HG03039 (cell line): ENCODE results near the gene TNFRSF1A.
"Not testable (repeated sequence)": the region's sequence is repeated elsewhere in the genome, so short reads cannot be mapped to it uniquely, and the experiment has no call there.

ENCODE experiments used
- ATAC-seq: cut with Tn5 transposase; IDR thresholded peaks from one replicate; pipeline ENCODE4 v1.9.1; 2021; ENCODE audit warnings: mild to moderate bottlenecking, moderate library complexity; ENCODE audit not compliant: unreplicated experiment

Gene TNFRSF1A

DNA sequence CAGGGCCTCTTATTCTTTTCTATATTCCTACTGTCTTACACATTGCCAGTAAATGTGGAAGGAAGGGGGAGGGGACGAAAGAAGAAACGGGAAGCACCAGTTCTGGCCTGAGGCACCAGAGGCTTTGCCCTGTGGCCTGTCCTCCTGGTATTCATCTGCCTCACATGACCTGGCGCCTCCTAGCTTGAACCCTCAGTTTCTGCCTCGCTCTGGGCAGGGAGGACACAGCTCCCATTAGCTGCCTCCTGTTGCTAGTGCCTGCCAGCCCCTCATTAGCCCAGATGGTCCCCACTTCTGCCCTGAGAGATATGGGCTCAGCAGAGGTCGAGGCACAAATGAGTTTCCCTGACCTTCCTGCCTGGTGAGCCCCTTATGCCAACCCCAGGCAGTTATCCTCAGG lies 34.3 kb downstream of the TNFRSF1A start:
- no peak for ATAC-seq

DNA sequence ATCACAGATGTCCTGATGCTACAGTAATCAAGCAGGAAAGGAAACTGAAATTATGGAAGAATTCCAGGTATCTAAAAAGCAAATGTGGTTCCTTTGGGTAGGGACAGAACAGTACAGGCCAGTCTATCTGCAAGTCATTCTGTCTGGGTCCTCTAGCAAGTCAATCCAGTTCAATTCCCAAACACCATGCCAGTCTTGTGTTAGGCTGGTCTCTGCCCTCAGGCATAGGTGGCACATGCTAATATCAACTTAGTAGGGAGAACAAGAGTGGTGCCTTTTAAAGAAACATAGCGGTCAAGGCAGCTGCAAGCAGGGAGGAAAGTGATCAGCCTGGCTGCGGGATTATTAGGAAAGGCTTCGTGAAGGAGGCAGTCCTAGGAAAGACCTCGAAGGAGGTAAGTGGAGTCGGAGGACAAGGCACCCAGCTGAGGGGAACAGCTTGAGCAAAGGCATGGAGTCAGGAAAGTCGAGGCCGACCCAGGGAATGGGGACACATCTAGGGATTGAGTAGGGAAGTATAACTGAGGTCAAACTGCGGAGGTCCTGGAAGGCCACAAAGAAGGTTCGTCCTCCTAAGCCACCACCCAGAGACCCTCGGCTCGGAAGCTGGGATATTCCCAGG lies 35.2 kb downstream of the TNFRSF1A start:
- ATAC-seq = no peak

DNA sequence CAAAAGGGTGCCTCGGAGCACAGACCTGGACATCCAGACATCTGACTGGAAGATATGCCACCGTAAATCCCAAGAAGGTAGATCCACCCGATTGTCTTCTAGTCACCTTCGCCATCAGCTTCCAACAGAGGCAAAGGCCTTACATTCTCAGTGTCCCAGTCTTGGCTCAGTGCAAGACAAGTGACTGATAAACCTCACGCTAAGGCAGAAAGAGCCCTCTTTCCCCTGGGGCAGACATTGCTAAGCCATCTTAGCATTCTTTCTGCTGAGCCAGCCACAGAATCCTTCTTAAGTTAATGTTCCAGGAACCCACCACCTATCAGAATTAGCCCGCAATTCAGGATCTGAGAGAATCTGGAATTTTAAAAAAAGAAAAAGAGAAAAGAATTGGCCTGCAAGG lies 35.7 kb downstream of the TNFRSF1A start:
- ATAC-seq = no peak

- ATAC-seq = no peak
Measured at GRCh38 chr12:6303071-6303470, 38.8 kb downstream of the TNFRSF1A start.

DNA sequence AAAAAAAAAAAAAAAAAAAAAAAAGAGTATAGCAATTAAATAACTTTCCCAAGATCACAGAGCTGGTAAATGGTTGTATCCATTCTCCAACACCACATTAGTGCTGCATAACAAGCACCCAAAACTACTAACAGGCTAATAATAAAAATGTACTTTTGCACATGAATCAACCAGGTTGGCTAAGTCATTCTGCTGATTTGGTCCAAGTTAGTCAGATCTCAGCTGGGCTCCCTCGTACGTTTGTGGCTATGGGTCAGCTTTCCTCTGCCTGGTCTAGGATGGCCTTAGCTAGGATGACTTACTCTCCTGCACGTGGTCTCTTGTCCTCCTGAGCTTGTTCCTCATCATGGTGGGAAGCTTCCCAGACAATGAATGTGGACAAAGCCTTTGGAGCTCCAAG lies 39.3 kb downstream of the TNFRSF1A start:
- ATAC-seq = no peak

DNA sequence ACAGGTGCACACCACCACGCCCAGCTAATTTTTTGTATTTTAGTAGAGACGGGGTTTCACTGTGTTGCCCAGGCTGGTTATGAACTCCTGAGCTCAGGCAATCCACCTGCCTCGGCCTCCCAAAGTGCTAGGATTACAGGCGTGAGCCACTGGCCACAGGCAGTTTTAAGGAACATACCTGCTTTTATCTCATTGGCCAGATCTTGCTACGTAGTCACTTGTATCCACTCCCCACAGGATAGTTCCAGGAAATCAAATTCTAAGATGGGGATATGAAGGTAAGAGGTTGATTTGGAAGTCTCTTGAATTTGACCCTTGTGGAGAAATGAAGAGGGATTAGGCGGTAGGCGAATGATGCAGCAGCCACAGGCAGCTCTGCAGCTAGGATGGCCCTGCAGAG lies 40.2 kb downstream of the TNFRSF1A start:
- ATAC-seq = no peak

DNA sequence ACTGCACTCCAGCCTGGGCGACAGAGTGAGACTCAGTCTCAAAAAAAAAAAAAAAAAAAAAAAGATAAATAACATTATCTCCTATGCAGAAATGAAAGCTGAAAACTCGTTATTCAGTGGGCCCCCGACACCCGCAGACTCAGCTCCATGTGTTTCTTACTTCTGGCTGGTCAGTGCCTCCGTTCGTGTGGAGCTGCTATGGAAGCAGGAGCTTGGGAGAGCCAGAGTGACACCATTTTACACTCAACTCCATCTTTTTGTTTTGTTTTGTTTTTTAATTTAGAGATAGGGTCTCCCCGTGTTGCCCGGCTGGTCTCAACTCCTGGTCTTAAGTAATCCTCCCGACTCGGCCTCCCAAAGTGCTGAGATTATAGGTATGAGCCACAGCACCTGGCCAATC lies 44.7 kb downstream of the TNFRSF1A start:
- no peak for ATAC-seq

DNA sequence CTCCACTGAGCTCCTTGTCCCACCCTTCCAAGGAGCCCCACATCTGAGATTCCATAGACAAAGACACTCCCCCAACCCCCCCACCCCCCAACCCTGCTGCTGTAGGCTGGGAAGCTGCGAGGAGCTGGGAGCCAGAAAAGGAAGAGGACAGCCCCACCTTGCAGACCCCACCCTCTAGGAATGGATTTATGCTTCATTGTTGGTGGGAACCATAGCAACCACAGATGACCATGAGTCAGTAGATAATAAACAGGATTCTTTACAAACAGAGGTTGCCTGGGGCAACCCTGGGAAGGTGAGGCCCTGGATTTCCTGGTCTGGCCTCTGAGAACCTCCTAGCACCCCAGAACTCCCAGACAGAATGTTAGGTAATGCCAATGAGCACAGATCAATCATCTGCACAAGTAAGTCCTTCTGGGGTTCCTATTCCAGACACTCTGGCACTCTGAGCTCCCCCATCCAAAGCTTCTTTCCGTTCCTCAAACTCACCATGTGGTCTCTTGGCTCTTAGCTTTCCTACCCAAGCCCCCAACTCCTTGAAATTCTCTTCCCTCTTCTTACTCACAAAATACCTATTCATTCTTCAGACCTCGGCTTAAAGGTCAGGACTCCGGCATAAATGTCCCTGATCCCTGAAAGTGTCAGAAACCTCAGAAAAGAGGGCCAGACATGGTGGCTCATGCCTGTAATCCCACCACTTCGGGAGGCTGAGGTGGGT lies 46.6 kb downstream of the TNFRSF1A start:
- ATAC-seq = no peak

DNA sequence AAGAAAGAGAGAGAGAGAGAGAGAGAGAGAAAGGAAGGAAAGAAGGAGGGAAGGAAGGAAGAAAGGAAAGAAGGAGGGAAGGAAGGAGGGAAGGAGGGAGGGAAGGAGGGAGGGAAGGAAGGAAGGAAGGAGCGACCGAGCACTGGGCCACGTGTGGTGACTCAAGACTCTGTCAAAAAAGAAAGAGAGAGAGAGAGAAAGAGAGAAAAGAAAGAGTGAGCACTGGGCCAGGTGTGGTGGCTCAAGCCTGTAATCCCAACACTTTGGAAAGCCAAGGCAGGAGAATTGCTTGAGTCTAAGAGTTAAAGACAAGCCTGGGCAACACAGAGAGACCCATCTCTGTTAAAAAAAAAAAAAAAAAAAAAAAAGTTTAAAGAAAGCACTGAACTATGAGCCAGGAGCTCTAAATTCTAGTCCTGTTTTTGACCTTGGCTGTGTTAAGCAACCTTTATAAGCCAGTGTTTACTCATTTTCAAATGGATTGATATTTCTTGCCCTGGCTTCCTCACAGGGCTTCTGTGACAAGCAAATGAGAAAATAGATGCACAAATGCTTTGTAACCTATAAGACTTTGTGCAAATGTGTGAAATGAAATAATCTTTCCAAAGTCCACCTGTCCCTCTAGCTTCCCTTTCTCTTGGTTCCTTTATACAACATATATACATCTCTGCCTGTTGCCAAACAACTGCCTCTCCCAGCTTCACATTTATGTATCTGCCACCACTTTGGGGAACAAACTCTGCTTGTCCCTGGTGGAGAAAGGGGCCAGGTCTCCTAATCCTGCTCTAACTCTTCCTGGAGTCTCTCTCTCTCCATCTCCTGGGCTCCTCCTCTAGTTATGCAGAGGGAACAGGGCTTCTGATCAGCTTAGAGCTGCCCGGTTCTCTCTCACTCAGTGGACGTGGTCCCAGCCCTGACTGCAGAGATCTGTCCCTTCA lies 47.5 kb downstream of the TNFRSF1A start:
- ATAC-seq = no peak

DNA sequence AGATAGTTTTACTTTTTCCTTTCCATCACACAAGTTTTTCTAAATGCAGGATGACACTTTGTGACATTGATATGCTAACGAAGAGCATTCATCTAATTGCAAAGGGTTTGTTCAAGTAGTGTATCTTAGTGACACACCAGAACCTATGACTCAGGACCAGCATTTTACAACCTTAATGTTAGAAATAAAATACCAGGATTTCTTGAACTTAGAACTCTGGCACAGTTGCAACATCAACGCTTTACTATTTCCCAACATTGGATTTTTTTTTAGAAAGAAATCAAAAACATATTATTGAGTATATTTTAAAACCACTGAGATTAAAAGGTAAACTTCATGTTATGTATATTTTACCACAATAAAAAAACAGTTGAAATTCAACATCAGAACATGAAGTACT lies 49.3 kb downstream of the TNFRSF1A start:
- no peak for ATAC-seq

DNA sequence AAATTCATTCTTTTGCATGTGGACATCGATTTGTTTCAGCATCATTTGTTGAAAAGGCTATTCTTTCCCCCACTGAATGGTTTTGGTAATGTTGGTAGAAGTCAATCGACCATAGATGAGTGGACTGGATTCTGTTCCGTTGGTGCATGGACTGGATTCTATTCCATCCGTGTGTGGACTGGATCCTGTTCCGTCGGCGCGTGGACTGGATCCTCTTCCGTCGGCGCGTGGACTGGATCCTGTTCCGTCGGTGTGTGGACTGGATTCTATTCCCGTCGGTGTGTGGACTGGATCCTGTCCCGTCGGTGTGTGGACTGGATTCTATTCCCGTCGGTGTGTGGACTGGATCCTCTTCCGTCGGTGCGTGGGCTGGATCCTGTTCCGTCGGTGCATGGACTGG lies 52.0 kb downstream of the TNFRSF1A start:
- ATAC-seq = not testable (repeated sequence)

DNA sequence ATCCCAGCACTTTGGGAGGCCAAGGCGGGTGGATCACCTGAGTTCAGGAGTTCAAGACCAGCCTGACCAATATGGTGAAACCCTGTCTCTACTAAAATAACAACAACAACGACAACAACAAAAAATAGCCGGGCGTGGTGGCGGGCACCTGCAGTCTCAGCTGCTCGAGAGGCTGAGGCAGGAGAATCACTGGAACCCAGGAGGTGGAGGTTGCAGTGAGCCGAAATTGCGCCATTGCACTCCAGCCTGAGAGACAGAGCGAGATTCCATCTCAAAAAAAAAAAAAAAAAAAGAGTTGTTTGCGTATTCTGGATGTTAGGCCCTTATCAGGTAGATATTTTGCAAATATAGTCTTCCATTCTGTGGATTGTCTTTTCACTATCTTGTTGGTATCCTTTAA lies 52.8 kb downstream of the TNFRSF1A start:
- not testable (repeated sequence) for ATAC-seq

- no peak for ATAC-seq
Measured at GRCh38 chr12:6288235-6288634, 53.6 kb downstream of the TNFRSF1A start.

- ATAC-seq = no peak
Measured at GRCh38 chr12:6285532-6286306, 56.2 kb downstream of the TNFRSF1A start.

- ATAC-seq = peak; percentile 54
Measured at GRCh38 chr12:6285063-6285477, 56.8 kb downstream of the TNFRSF1A start.

DNA sequence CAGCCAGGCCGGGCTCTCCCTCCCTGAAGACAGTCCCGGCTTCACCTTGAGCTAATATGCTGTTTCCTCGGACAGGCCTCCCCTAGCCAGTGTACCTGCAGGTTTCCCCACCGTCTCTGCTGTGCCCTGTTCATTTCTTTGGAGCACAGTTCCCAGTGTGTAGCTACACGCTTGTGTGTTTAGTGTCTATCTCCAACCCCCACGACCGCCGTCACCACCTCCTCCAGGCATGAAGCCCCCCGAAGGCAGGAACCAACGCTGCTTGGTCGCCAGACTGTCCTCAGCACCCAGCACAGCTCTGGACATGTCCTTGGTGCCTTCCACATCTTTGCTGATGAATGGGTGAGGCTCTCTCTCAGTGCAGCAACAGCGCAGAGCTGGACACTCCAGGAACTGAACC lies 57.6 kb downstream of the TNFRSF1A start:
- ATAC-seq = no peak

DNA sequence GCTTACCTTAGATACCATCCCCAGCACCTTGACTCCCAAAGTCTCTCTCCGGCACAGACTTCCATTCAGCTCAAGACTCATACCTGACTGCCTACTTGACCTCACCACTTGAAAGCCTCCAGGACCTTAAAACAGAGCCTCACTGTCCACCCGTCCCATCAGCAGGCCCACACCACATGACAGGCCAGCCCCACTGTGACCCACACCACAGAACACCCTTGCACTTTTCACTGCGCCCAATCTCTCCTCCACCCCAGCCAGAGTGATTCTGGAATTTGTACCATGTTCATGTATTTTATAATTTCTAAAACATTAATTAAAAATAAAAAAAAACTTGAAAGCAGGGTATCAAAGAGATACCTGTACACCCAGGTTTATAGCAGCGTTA lies 59.4 kb downstream of the TNFRSF1A start:
- no peak for ATAC-seq

DNA sequence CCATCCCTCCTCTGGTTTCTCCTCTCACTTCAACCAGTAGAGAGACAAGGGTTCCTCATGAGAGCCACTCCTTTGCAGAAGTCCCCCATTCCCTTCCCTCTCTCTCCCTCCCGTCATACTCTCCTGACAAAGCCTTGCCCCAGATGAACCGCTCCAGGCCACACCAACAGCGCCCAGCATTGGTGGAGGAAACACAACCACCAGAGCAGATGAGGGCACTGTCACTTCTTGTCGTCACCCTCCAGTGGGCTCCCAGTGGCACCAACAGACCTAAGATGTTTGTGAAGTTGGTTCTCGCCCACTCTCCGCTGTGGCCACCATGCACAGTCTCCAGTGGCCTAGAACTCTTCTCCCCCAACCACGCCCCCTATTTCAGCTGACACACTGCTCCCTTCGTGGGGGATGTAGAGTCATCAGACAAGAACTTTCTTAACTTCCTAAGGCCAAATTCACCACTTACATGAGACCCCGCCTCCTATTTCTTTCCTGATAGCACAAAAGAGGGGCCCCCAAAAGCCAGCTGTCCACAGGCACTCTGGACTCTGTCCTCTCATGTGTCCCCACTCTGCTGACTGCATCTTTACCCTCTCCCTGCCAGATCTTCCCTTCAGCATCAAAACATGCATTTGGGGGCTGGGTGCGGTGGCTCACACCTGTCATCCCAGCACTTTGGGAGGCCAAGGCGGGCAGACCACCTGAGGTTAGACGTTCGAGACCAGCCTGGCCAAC lies 60.6 kb downstream of the TNFRSF1A start:
- ATAC-seq = no peak

DNA sequence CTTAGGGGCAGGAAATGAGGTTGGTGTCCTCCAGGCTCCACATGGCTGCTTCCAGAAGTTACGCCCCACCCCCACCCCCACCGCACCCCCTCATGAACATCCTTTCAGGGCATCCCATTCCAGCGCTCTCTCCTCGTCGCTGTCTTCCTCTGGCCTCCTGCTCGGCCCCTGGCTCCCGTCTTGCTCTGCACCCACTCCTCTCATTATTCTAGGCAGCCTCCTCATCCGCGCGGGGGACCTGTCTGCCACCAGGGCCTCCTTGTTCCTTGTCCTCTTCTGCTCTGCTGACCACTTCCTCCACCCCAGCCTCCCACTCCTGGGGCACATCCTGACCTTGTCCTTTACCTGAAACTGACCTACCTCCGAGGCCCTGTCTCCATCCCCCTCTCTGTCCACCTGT lies 61.2 kb downstream of the TNFRSF1A start:
- ATAC-seq = no peak

GRCh38 chr12:6280053-6280469 lies 61.8 kb downstream of the TNFRSF1A start:
- no peak for ATAC-seq
